HepG2 (cell line): ENCODE data around the gene TIMP3. TPM values are rescaled to one million over a fixed set of nuclear protein-coding genes. Genes with fewer than 3 reads are reported as not detected.

Experiments
- ATAC-seq: fragments of 200-7000 bp; cut with Tn5 transposase; 3 replicates; pipeline ENCODE4 v1.9.1; 2020; ENCODE audit warnings: mild to moderate bottlenecking, moderate library complexity
- BruUV-seq: library from RNA; stranded (reverse); fragments of 400-500 nt; replicated peaks from 2 replicates; lab custom pipeline; 2021; lab: Mats Ljungman, UMichigan
- CTCF ChIA-PET: fragments of 300-600 bp; formaldehyde crosslinking; extraction: SDS; loops from one replicate; lab custom pipeline; 2021; ENCODE audit warnings: low total read pairs, inconsistent platforms, low intra/inter-chr PET ratio; lab: Yijun Ruan, JAX
- POLR2A ChIA-PET: fragments of 350-600 bp; sonication (Branson Sonifier 250); formaldehyde crosslinking; loops from one replicate; lab custom pipeline; 2020; ENCODE audit warnings: antibody characterized with exemption, inconsistent platforms; lab: Yijun Ruan, JAX
- DNase-seq: peaks from one replicate; pipeline ENCODE4 v3.0.0-alpha.2; 2015; ENCODE audit warnings: low spot score
- FAIRE-seq: peaks from 3 replicates; lab custom pipeline; 2011; peaks lifted over from hg19 to GRCh38; lab: Jason Lieb, UNC
- H2AFZ ChIP-seq: one replicate; pipeline ENCODE4 v1.6.1; 2011; ENCODE audit warnings: low read length, inconsistent platforms
- H3K27ac ChIP-seq: fragments of 300-600 bp; 3 replicates; pipeline ENCODE4 v1.8.0; 2011; ENCODE audit warnings: mixed run types, mild to moderate bottlenecking, mixed read lengths, low read length, inconsistent platforms; ENCODE audit not compliant: insufficient read depth; ENCODE audit errors: extremely low read length
- H3K27me3 ChIP-seq, 2 experiments: fragments of 200-600 bp in 1 of 2; 2 replicates in 1 of 2; 3 replicates in 1 of 2; pipeline versions ENCODE4 v1.6.0 to v1.8.0; 2011; ENCODE audit warnings: low read length in 2 of 2, mild to moderate bottlenecking in 2 of 2, moderate library complexity in 2 of 2, inconsistent platforms in 1 of 2; ENCODE audit not compliant: insufficient read depth in 2 of 2, control insufficient read depth in 1 of 2
- H3K36me3 ChIP-seq, 2 experiments: fragments of 200-600 bp in 1 of 2; replicated peaks in 1 of 2; 2 replicates in 1 of 2; 3 replicates in 1 of 2; pipeline versions ENCODE4 v1.5.1 to v1.8.0; 2011; ENCODE audit warnings: low read length in 2 of 2, inconsistent platforms in 1 of 2; ENCODE audit not compliant: insufficient read depth in 2 of 2, control insufficient read depth in 1 of 2
- H3K4me1 ChIP-seq: 2 replicates; pipeline ENCODE4 v1.5.1; 2012; ENCODE audit warnings: low read length, inconsistent platforms; ENCODE audit not compliant: insufficient read depth
- H3K4me2 ChIP-seq: 2 replicates; pipeline ENCODE4 v1.6.0; 2011; ENCODE audit warnings: low read depth, low read length, inconsistent platforms
- H3K4me3 ChIP-seq, 3 experiments: fragments of 200-600 bp in 1 of 3; sonication (generic), shearing (Covaris generic) in 1 of 3; replicated peaks in 1 of 3; 2 replicates each; pipeline ENCODE4 v1.5.1; 2011 to 2016; ENCODE audit warnings: low read length in 3 of 3, inconsistent platforms in 2 of 3, low read depth in 2 of 3, mild to moderate bottlenecking in 2 of 3, control low read depth in 1 of 3, mixed read lengths in 1 of 3; ENCODE audit not compliant: insufficient read depth in 1 of 3
- H3K79me2 ChIP-seq: one replicate; pipeline ENCODE4 v1.6.1; 2011; ENCODE audit warnings: low read length, inconsistent platforms; ENCODE audit not compliant: insufficient read depth
- H3K9ac ChIP-seq: 2 replicates; pipeline ENCODE4 v1.6.0; 2011; ENCODE audit warnings: mild to moderate bottlenecking, low read depth, low read length, inconsistent platforms; ENCODE audit not compliant: insufficient read depth
- H3K9me3 ChIP-seq: 2 replicates; pipeline ENCODE4 v1.5.1; 2012; ENCODE audit warnings: mild to moderate bottlenecking, low read length
- H4K20me1 ChIP-seq: 2 replicates; pipeline ENCODE4 v1.6.0; 2011; ENCODE audit warnings: inconsistent platforms, mild to moderate bottlenecking, low read length, moderate library complexity; ENCODE audit not compliant: insufficient read depth
- ADNP ChIP-seq: sonication (generic); formaldehyde crosslinking; IDR thresholded peaks from 2 replicates; pipeline ENCODE4 v1.4.0; 2020; ENCODE audit warnings: missing genetic modification reagents
- CEBPB ChIP-seq: IDR thresholded peaks from 2 replicates; pipeline ENCODE4 v1.6.1; 2011; ENCODE audit warnings: low read depth, low read length, improper control_type of control experiment, borderline replicate concordance
- CEBPG ChIP-seq: IDR thresholded peaks from 2 replicates; pipeline ENCODE4 v1.6.1; 2016
- CTCF ChIP-seq: sonication (generic); formaldehyde crosslinking; IDR thresholded peaks from 2 replicates; pipeline ENCODE4 v1.5.0; 2020; ENCODE audit warnings: mild to moderate bottlenecking, missing genetic modification reagents, moderate library complexity
- MBNL3 ChIP-seq: fragments of 250-450 bp; sonication (Bioruptor Pico); conservative IDR thresholded peaks from 2 replicates; pipeline ENCODE4 v1.8.0; 2022; ENCODE audit warnings: mild to moderate bottlenecking, inconsistent platforms
- MXD3 ChIP-seq: IDR thresholded peaks from 2 replicates; pipeline ENCODE4 v1.6.1; 2016; ENCODE audit warnings: mild to moderate bottlenecking, missing biosample characterization, missing genetic modification reagents
- YEATS4 ChIP-seq: sonication (generic); formaldehyde crosslinking; IDR thresholded peaks from 2 replicates; pipeline ENCODE4 v1.4.0; 2020; ENCODE audit warnings: missing genetic modification reagents, borderline replicate concordance
- ZNF546 ChIP-seq: sonication (generic); formaldehyde crosslinking; conservative IDR thresholded peaks from 2 replicates; pipeline ENCODE4 v1.8.1; 2023; ENCODE audit warnings: mild to moderate bottlenecking, missing genetic modification reagents
- WGBS: methylation state at CpG from one replicate; pipeline ENCODE4 v1.1.6; 2017; ENCODE audit warnings: low lambda C conversion rate; 5-methylcytosine and 5-hydroxymethylcytosine counted together
- in situ Hi-C: cut with HindIII; loops from 2 replicates; pipeline ENCODE4 v1.10.0; 2017; ENCODE audit warnings: low pct_unique_long_range_greater_than_20kb; ENCODE audit not compliant: extremely low pct_ligation_motif_present
- intact Hi-C: fragments of 100-400 bp; cut with micrococcal nuclease; formaldehyde crosslinking; loops from one replicate; pipeline ENCODE4 v1.10.0; 2022; ENCODE audit not compliant: unreplicated experiment
- polyA plus RNA-seq, 8 experiments: library from polyadenylated mRNA; depleted of rRNA in 3 of 8; stranded (reverse) in 7 of 8; unstranded in 1 of 8; fragments of >200 nt; fragmentation: Illumina TruSeq in 4 of 8; extraction: Trizol in 4 of 8; gene quantifications; 2 replicates each; pipeline versions ENCODE4 v1.2.1 to v1.2.3, GENCODE V29; 2011 to 2016; ENCODE audit warnings: low read depth in 4 of 8, missing spikeins in 1 of 8, mixed read lengths in 1 of 8; ENCODE audit not compliant: insufficient read depth in 1 of 8
- total RNA-seq, 5 experiments: library from RNA; depleted of rRNA; stranded (reverse); fragments of >200 nt; fragmentation: Illumina TruSeq; extraction: Trizol; gene quantifications; 2 replicates each; pipeline ENCODE4 v1.2.3, GENCODE V29; 2016; ENCODE audit warnings: low read depth in 1 of 5

TIMP3 gene
- total and polyA plus RNA-seq, 2 of the 13 experiments (the other 11 are each of a cell fraction or from before 2014, with no cell fraction given), result 57.3 to 86.6 TPM

GRCh38 chr22:32781695-32782094, 19.8 kb upstream of the TIMP3 start:
- H3K9ac ChIP-seq, result no peak overlapping the region
- TF ChIP-seq YEATS4 (CRISPR knock-in tag), result no peak
- TF ChIP-seq ZNF546 (CRISPR knock-in tag), result no peak
- TF ChIP-seq CTCF (CRISPR knock-in tag), result no peak
- TF ChIP-seq ADNP (CRISPR knock-in tag), result no peak
- 0 out of 2 replicates have a peak, but pooled peaks have one; percentile 9 for TF ChIP-seq CEBPG (CRISPR knock-in tag)
- TF ChIP-seq CEBPB, result peak; percentile 53; the same call in 1 of the 2 replicates
- no peak for TF ChIP-seq MBNL3 (CRISPR knock-in tag)
- no peak for TF ChIP-seq MXD3 (CRISPR knock-in tag)
- TF ChIP-seq, all 625 proteins: peak for 2
- peaks cover 98% of the 10 kb centered on the region for H3K4me1 ChIP-seq
- DNase-seq (no peak), ATAC-seq (no peak), FAIRE-seq (no peak)
- H3K4me2 ChIP-seq, result no peak overlapping the region
- WGBS, result 100% methylated on average over 1 of the region's 1 CpG
- H3K4me3 ChIP-seq, result no peak overlapping the region
- no peaks in the 10 kb centered on the region for H3K27me3 ChIP-seq
- no TSS peak for BruUV-seq
- H3K36me3 ChIP-seq, result no peaks in the 10 kb centered on the region
- intact Hi-C loops, result no loop called here
- ChIA-PET CTCF (no interaction called here), POLR2A (interaction anchor here (2.7 to 3.7 kb wide), 2 partner anchors 13 to 250 kb away, joined by 27 to 84 read pairs; no protein-coding TSS in a partner anchor)
- no peaks in the 10 kb centered on the region for H3K9me3 ChIP-seq
- peaks cover 6% of the 10 kb centered on the region for H3K79me2 ChIP-seq
- in situ Hi-C loops, result no loop called here
- H3K27ac ChIP-seq, result peak overlapping the region; percentile 55
- H4K20me1 ChIP-seq, result no peaks in the 10 kb centered on the region
- H2AFZ ChIP-seq, result no peak overlapping the region
